ENCODE data around the gene DBN1.
A peak's percentile ranks its signal among the peaks of the same experiment; 100 is the strongest.

DBN1 gene

DNA sequence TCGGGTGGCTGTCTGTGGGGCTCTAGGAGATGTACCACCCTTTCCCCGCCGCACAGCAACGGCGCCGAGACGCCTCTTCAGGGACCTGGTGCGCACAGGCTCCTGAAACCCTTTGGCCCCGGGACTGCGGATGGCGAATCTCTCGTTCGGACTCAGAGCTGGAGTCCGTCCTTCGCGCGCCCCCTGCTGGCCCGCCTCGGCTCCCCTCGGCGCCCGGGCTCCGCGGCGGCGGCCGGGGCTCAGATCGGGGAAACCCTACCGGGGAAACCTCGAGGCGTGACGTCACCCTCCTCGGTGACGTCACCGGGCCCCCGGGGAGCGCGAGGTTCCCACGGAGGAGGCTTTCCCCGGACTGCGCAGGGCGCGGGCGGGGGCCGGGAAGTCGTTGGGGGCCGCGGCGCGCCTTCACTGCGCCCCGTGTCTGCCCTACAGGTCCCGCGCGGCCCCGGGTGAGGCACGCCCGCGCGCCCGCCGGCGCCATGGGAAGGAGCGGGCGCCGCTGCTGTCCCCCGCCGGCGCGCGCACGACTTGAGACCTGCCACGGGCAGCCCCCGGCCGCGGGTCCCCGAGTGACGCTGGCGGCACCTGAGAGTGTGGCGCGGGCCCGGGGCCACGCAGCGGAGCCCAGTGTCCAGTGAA is 18.9 kb downstream of the DBN1 start:
- TF ChIP-seq, protein P1, sequence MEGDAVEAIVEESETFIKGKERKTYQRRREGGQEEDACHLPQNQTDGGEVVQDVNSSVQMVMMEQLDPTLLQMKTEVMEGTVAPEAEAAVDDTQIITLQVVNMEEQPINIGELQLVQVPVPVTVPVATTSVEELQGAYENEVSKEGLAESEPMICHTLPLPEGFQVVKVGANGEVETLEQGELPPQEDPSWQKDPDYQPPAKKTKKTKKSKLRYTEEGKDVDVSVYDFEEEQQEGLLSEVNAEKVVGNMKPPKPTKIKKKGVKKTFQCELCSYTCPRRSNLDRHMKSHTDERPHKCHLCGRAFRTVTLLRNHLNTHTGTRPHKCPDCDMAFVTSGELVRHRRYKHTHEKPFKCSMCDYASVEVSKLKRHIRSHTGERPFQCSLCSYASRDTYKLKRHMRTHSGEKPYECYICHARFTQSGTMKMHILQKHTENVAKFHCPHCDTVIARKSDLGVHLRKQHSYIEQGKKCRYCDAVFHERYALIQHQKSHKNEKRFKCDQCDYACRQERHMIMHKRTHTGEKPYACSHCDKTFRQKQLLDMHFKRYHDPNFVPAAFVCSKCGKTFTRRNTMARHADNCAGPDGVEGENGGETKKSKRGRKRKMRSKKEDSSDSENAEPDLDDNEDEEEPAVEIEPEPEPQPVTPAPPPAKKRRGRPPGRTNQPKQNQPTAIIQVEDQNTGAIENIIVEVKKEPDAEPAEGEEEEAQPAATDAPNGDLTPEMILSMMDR (conservative IDR thresholded peaks at IDR 0.05; ENCODE audit: low read depth) = peak; percentile 96
- DNase-seq (ENCODE audit: low spot score) = peak; percentile 100
- POLR2A ChIA-PET (ENCODE audit: low non-redundant PET) = interaction anchor here (1.9 to 2.5 kb wide), 2 partner anchors 29 to 51 kb away, joined by 7 to 20 read pairs; partner anchors contain the start of gene GRK6
- H3K27ac ChIP-seq = peak overlapping the region; percentile 84
- CTCF ChIA-PET = interaction anchor here (0.6 to 11.5 kb wide), 27 partner anchors 9 to 744 kb away, joined by 3 to 210 read pairs (median 5); partner anchors contain the start of genes MXD3, PFN3 and RGS14

DNA sequence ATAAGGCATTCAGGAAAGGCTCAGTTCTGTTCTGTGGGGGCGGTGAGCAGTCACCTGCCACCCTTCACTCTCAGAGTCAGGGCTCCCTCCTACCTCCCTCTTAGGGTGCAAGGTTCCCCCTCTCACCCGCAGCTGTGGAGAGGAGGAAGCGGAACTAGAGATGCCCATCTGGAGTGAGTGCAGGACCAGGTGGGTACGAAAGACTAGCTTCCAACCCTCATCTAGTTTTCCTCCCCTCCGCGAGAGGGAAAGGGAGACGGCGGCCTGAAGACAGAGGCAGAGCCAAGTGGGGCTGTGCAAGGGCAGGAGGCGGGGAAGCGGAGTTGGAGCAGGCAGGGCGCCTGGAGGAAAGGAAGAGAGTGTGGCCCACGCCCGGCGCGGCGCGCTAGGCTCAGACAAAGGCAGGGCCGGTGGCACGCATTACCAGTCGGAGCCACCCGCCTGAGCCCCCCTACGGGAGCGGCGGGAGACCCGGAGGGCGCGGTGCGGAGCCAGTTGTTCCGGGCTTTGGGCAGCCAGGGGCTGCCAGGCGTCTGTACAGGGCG is 19.5 kb downstream of the DBN1 start:
- ChIA-PET POLR2A (ENCODE audit: low non-redundant PET) (interaction anchor here (1.9 to 2.5 kb wide), 2 partner anchors 28 to 50 kb away, joined by 7 to 20 read pairs; partner anchors contain the start of gene GRK6), CTCF (interaction anchor here (0.6 to 11.5 kb wide), 17 partner anchors 9 to 743 kb away, joined by 3 to 210 read pairs (median 5); partner anchors contain the start of genes MXD3, PFN3 and RGS14)
- H3K27ac ChIP-seq = peak overlapping the region; percentile 84
- TF ChIP-seq, protein P1 (conservative IDR thresholded peaks at IDR 0.05; ENCODE audit: low read depth) = no peak
- no peak for DNase-seq (ENCODE audit: low spot score)

DNA sequence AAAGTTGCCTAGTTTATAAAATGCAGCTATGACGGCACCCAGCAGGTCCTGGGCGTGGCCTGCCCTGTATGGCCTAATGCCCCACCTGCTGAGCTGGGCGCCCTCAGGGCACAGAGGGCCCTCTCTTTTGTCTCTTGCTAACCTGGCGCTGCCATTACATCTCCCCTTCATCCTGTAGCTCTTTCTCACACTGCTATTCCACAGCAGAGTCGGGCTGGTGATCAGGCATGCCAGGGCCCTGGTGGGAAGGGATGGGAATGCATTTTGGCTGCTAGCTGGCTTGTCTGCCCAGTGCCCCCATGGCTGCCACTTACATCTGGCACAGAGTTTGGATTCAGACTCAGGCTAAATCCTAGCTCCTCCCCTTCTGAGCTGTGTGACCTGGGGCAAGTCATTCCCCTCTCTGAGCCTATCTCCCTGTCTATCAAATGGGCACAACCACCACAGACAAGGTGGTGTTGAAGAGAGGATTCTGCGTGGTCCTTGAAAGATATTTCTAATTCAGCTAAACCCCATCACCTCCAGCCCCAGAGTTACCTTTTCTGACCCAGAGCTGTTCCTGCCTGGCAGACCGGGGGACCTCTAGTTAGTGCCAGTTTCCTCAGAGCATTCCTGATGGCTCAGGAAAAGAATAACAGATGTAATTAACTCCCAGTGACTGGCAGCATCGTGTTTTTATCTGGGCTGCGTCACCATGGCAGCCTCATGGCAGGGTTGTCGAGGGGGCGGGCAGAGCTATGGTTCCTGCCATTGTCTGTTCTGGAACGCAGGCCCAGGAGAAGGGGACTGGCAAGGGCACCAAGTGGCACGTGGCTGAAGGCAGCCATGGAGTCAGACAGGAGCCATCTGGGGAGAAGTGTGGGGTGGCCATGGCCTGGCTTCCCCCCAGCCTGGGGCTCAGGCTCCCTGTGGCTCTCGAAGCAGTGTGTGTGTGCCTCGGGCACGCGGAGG is 20.5 kb downstream of the DBN1 start:
- TF ChIP-seq, protein P1 (conservative IDR thresholded peaks at IDR 0.05; ENCODE audit: low read depth) = no peak
- DNase-seq (ENCODE audit: low spot score) = no peak
- ChIA-PET POLR2A (ENCODE audit: low non-redundant PET) (interaction anchor here (0.8 kb wide), 1 partner anchor 50 kb away, joined by 4 read pairs; no protein-coding TSS in a partner anchor), CTCF (interaction anchor here (0.8 to 11.5 kb wide), 8 partner anchors 8 to 341 kb away, joined by 3 to 210 read pairs (median 6); partner anchors contain the start of gene PFN3)
- H3K27ac ChIP-seq = peak overlapping the region; percentile 84; the same call in 1 of the 2 replicates

DNA sequence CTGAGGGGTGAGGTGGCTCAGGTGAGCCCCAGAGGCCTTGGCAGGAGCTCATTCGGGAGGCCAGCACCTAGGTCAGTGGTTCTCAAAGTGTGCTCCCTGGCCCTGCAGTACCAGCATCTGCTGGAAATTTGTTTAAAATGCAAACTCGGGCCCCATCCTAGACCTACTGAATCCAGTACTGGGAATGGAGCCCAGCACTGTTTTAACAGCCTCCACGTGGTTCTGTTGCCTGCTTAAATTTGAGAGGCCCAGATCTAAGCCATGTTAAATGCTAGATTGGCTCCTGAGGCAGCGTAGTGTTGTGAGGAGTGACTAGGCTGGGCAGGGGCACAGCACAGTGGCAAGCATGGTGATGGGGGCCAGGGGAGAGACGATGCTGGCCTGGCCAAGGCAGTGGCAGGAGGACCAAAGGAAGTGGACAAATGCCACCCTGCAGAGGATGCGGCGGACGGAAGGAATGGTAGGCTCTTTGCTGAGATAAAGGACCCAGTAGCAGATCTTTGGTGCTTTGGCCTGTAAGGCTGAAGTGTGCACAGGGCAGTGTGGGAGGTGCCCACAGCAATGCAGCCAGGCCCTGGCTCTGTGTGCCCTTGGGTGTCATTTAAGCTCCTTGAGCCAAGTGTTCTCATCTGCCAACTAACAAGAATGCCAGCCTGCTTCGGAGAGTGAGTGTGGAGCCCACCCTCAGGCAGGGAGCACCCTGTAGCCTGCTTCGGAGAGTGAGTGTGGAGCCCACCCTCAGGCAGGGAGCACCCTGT is 22.6 kb downstream of the DBN1 start:
- peak overlapping the region; percentile 88; the same call in 1 of the 2 replicates for H3K27ac ChIP-seq
- TF ChIP-seq, protein P1 (conservative IDR thresholded peaks at IDR 0.05; ENCODE audit: low read depth) = no peak
- POLR2A ChIA-PET (ENCODE audit: low non-redundant PET) = interaction anchor here (0.6 to 1.1 kb wide), 2 partner anchors 24 to 46 kb away, joined by 3 to 4 read pairs; partner anchors contain the start of gene GRK6
- CTCF ChIA-PET = interaction anchor here (1.0 to 12.5 kb wide), 4 partner anchors 10 to 271 kb away, joined by 3 to 210 read pairs (median 76); partner anchors contain the start of gene PFN3
- DNase-seq (ENCODE audit: low spot score) = no peak

DNA sequence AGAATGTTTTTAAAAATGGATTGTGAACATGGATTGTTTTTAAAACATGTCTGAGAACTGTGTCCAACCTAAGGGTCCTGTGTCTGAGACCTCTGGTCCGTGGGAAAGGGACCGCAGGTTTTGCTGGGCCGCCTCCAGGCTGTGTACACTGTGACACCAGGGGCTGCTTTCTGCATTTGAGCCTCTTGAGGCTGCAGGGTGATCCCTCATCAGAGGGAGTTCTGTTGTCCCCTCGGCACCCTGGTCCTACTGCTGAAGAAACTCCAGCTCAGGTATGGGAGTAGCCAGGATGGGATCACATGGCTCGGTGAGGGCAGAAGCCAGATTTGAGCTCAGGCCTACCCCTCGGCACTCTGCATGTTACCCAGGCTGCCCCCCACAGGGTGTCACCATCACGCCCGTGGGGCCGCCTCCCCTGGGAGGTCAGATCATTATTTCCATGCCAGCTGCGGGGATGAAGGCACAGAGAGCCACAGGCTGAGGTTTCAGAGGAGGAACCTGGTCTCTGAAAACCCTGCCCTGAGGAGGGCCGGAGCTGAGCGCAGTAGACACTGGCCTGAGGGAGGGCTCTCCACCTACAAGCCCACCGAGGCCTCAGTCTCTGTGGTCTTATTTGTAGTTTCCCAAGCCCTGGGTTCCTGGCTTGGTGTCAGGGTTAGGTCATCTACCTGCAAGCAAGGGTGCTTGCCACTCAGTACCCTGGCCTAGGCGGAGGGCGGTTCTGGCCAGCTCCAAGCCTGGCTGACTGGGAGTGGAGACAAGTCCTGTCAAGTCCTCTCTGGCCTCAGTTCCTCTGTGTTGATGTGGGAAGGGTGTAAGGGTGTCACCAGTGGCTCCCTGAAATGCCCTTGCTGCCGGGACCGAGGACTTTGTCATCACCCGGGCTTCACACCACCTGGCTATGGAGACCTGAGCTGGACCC is 24.0 kb downstream of the DBN1 start:
- no peak for DNase-seq (ENCODE audit: low spot score)
- TF ChIP-seq, protein P1 (conservative IDR thresholded peaks at IDR 0.05; ENCODE audit: low read depth) = no peak
- ChIA-PET CTCF (interaction anchor here (0.6 to 12.5 kb wide), 5 partner anchors 23 to 1003 kb away, joined by 3 to 148 read pairs (median 5); partner anchors contain the start of gene GRK6), POLR2A (ENCODE audit: low non-redundant PET) (interaction anchor here (1.1 kb wide), 2 partner anchors 19 to 23 kb away, joined by 3 read pairs; partner anchors contain the start of gene GRK6)
- H3K27ac ChIP-seq = peak overlapping the region; percentile 88

Measured in RWPE1 (cell line).